NT2/D1 (cell line): Measurements from ENCODE around the gene SGCE.
A peak's percentile ranks its signal among the peaks of the same experiment; 100 is the strongest.
"Not testable (repeated sequence)": the region's sequence is repeated elsewhere in the genome, so short reads cannot be mapped to it uniquely, and the experiment has no call there.

Source experiments
- DNase-seq: peaks from one replicate; pipeline ENCODE4 v3.0.0-alpha.2; 2011; ENCODE audit warnings: low read depth, low spot score
- H3K27me3 ChIP-seq: 2 replicates; pipeline ENCODE4 v1.6.0; 2011; ENCODE audit warnings: mild to moderate bottlenecking; ENCODE audit not compliant: insufficient read length, insufficient read depth
- H3K36me3 ChIP-seq: 2 replicates; pipeline ENCODE4 v1.6.1; 2011; ENCODE audit warnings: mild to moderate bottlenecking, low read length, mixed read lengths; ENCODE audit not compliant: insufficient read depth, insufficient read length
- H3K4me1 ChIP-seq: 2 replicates; pipeline ENCODE4 v1.5.1; 2011; ENCODE audit not compliant: insufficient read depth, insufficient read length
- H3K4me3 ChIP-seq: 2 replicates; pipeline ENCODE4 v1.5.1; 2011; ENCODE audit warnings: low read depth; ENCODE audit not compliant: insufficient read length
- H3K9ac ChIP-seq: 2 replicates; pipeline ENCODE4 v1.6.0; 2011; ENCODE audit warnings: low read depth; ENCODE audit not compliant: insufficient read length
- H3K9me3 ChIP-seq: 2 replicates; pipeline ENCODE4 v1.5.1; 2011; ENCODE audit warnings: mild to moderate bottlenecking, low read length; ENCODE audit not compliant: insufficient read depth
- SUZ12 ChIP-seq: IDR thresholded peaks from 2 replicates; pipeline ENCODE4 v1.6.1; 2011; ENCODE audit not compliant: insufficient read length, insufficient read depth; ENCODE audit errors: extremely low read depth
- YY1 ChIP-seq: IDR thresholded peaks from 2 replicates; pipeline ENCODE4 v1.6.1; 2011; ENCODE audit not compliant: insufficient read length, insufficient read depth
- ZNF274 ChIP-seq: IDR thresholded peaks from 2 replicates; pipeline ENCODE4 v1.6.1; 2011; ENCODE audit warnings: mild to moderate bottlenecking, low read depth, low read length

The SGCE gene

DNA sequence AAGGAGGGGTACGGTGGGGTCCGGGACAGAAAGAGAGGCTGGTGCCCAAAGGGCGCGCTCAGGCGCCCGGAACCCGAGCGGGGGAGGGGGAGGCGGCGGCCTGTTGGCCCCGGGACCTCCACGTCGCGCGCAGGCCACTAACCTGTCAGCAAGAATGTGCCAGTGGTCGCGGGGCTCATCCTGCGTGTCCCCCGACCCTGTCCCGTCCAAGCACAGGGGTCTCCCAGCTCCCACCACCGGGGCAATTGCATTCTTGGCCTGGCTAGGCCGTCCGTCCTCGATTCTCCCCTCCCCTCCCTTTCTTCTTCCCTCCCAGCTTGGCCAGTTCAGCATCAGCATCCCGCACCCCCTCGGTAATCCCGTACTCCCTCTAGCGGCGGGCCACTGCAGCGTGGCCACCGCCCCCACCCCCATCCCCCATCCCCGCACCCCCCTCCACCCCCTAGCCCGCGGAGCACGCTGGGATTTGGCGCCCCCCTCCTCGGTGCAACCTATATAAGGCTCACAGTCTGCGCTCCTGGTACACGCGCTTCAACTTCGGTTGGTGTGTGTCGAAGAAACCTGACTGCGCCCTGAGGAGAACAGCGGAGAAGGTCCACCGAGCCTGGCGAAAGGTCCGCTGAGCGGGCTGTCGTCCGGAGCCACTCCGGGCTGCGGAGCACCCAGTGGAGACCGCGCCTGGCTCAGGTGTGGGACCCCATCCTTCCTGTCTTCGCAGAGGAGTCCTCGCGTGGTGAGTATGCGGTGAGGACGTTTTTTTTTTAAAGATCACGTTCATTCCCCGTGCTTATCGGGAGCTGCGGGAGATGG is at the start of gene SGCE:
SGCE (minus strand) TSS at position 286 of the 810 bp plus-strand sequence; CDS start at position 251, 35 bp downstream.
- TF ChIP-seq ZNF274 (no peak), SUZ12 (no peak), YY1 (no peak)
- Histone ChIP-seq H3K4me3 (peak within 1 kb of the TSS; percentile 88), H3K9ac (peak within 1 kb of the TSS; percentile 93), H3K27me3 (no peaks in the 10 kb centered on the region), H3K36me3 (no peaks in the 10 kb centered on the region), H3K4me1 (no peaks in the 10 kb centered on the region), H3K9me3 (no peaks in the 10 kb centered on the region)
- peak; percentile 80 for DNase-seq

DNA sequence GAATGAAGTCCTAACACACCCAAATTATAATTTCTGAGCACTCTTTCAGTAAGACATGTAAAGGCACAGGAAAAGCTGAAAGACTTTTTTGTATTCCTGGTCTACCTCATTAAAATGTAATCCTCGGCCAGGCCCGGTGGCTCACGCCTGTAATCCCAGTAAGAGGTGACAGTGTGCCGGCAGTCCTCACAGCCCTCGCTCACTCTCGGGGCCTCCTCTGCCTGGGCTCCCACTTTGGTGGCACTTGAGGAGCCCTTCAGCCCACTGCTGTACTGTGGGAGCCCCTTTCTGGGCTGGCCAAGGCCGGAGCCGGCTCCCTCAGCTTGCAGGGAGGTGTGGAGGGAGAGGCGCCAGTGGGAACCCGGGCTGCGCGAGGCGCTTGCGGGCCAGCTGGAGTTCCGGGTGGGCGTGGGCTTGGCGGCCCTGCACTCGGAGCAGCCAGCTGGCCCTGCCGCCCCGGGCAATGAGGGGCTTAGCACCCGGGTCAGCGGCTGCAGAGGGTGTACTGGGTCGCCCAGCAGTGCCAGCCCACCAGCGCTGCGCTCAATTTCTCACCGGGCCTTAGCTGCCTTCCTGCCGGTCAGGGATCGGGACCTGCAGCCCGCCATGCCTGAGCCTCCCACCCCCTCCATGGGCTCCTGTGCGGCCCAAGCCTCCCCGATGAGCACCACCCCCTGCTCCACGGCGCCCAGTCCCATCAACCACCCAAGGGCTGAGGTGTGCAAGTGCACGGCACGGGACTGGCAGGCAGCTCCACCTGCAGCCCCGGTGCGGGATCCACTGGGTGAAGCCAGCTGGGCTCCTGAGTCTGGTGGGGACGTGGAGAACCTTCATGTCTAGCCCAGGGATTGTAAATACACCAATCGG is 49.5 kb upstream of the SGCE start:
- H3K9ac ChIP-seq, DNase-seq, H3K9me3 ChIP-seq, H3K36me3 ChIP-seq, H3K27me3 ChIP-seq, H3K4me1 ChIP-seq, H3K4me3 ChIP-seq: not testable (repeated sequence)

DNA sequence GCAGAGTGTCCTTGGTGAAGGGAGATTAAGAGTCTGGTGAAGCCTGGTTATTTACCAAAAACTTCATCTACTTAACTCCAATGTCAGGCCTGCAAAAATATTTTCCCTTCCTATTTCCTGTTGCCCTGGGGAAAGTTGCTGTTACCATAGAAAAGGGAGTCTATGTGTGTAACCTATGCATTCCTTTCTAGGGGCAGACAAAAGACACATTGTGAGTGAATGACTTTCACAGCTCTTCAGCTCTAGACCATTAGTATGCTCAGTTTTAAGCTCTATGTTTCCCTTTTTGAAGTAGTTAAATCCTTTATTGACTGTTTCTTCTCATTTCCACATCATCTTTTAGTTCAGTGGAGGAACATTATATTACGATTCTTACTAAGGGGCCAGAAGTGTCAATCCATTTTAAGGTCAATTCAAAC is 45.6 kb upstream of the SGCE start:
- H3K4me1 ChIP-seq: no peaks in the 10 kb centered on the region
- no peak overlapping the region for H3K9ac ChIP-seq
- TF ChIP-seq YY1 (no peak), ZNF274 (no peak), SUZ12 (no peak)

GRCh38 chr7:94700926-94701554 is 45.1 kb upstream of the SGCE start:
- Histone ChIP-seq H3K36me3 (no peaks in the 10 kb centered on the region), H3K9ac (no peak overlapping the region), H3K27me3 (no peaks in the 10 kb centered on the region), H3K9me3 (peaks cover 6% of the 10 kb centered on the region; the same call in 1 of the 2 replicates), H3K4me3 (no peak overlapping the region), H3K4me1 (no peaks in the 10 kb centered on the region)
- DNase-seq: no peak
- no peak for TF ChIP-seq YY1
- TF ChIP-seq SUZ12: no peak
- TF ChIP-seq ZNF274: no peak

More for the DNA sequence above, 45.6 kb upstream of the SGCE start:
- Histone ChIP-seq H3K27me3 (no peaks in the 10 kb centered on the region), H3K36me3 (no peaks in the 10 kb centered on the region), H3K9me3 (peaks cover 6% of the 10 kb centered on the region; the same call in 1 of the 2 replicates), H3K4me3 (no peak overlapping the region)
- peak; percentile 78 for DNase-seq

DNA sequence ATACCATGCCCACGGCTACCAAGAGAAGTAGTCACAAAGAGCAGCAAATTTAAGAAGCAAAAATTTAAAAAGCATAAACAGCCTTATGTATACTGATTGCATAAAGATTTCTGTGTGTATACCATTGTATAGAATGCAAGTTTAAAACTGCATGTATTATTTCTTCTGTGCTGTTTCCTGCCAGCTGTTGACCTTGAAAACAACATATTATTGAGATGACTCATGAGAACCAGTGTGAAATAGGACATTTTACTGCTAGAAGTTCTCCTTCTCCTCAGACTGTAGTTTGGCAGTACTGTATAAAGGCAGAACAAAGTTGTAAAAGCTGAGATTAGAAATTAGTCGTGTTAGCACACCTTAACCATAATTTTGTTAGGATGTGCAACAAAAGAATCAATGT is 42.3 kb upstream of the SGCE start:
- H3K4me1 ChIP-seq: no peaks in the 10 kb centered on the region
- DNase-seq: no peak
- no peak overlapping the region for H3K4me3 ChIP-seq
- H3K9ac ChIP-seq: no peak overlapping the region
- no peaks in the 10 kb centered on the region for H3K27me3 ChIP-seq
- TF ChIP-seq SUZ12 (no peak), YY1 (no peak), ZNF274 (no peak)
- no peaks in the 10 kb centered on the region for H3K36me3 ChIP-seq
- peaks cover 6% of the 10 kb centered on the region; the same call in 1 of the 2 replicates for H3K9me3 ChIP-seq

GRCh38 chr7:94697035-94697974 is 41.4 kb upstream of the SGCE start:
- DNase-seq: no peak
- peaks cover 6% of the 10 kb centered on the region; the same call in 1 of the 2 replicates for H3K9me3 ChIP-seq
- no peaks in the 10 kb centered on the region for H3K27me3 ChIP-seq
- H3K9ac ChIP-seq: no peak overlapping the region
- no peak overlapping the region for H3K4me3 ChIP-seq
- no peaks in the 10 kb centered on the region for H3K36me3 ChIP-seq
- TF ChIP-seq SUZ12 (no peak), ZNF274 (no peak), YY1 (no peak)
- H3K4me1 ChIP-seq: no peaks in the 10 kb centered on the region

DNA sequence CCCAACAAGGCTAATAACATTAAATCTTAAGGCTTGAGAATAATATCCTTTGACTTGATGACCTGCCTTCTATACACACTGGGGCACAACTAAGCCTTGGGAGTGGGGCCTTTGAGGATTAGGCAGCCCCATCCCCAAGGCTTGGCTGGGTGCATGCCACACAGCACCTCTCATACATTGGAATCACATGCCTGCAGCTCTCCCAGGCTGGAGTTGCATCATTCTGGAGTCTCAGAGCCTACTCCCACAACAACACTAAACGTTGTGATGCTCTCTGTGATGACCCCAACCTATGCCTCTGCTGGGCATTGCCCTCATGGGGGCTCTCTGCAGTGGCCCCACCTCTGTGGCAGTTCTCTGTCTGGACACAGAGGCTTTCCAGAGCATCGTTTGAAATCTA is 31.9 kb upstream of the SGCE start:
- Histone ChIP-seq H3K4me3 (no peak overlapping the region), H3K27me3 (no peaks in the 10 kb centered on the region), H3K9me3 (no peaks in the 10 kb centered on the region), H3K4me1 (no peaks in the 10 kb centered on the region), H3K36me3 (no peaks in the 10 kb centered on the region), H3K9ac (no peak overlapping the region)
- no peak for DNase-seq
- no peak for TF ChIP-seq YY1
- TF ChIP-seq ZNF274: no peak
- no peak for TF ChIP-seq SUZ12
